ENCODE results near the gene TEX2.

Gene TEX2

DNA sequence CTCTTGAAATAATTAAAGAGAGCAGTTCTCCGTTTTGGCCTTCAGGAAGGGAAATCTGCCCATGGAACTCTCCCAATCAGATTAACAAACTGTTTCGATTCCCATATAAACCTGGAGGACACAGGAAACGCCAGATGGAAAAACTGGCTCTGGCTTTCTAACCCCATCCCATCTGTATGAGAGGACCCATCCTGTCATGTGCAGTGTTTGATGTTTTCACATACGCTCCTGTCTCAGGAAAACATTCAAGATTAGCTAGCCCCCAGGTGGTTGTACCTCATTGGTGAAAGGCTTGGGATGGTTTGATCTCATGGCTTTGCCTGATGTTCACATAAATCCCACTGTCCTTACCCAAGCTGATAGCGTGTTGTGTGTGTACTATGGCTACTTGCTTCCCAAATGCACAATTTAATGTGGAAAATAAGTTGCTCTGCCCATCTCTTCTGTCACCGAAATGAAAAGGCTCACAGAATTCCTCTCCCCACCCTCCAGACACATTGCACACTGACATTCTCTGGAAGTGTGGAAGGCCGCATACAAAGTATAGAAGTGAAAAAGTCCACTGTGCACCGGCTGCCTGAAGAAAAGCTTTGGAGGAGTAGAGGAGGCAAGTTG, 114.9 kb downstream of the TEX2 start:
- no peak for DNase-seq (ENCODE audit: extremely low read depth in 1 of 2, low read depth in 1 of 2)

GRCh38 chr17:64147110-64148016, 115.7 kb downstream of the TEX2 start:
- no peak for DNase-seq (ENCODE audit: extremely low read depth in 1 of 2, low read depth in 1 of 2)

DNA sequence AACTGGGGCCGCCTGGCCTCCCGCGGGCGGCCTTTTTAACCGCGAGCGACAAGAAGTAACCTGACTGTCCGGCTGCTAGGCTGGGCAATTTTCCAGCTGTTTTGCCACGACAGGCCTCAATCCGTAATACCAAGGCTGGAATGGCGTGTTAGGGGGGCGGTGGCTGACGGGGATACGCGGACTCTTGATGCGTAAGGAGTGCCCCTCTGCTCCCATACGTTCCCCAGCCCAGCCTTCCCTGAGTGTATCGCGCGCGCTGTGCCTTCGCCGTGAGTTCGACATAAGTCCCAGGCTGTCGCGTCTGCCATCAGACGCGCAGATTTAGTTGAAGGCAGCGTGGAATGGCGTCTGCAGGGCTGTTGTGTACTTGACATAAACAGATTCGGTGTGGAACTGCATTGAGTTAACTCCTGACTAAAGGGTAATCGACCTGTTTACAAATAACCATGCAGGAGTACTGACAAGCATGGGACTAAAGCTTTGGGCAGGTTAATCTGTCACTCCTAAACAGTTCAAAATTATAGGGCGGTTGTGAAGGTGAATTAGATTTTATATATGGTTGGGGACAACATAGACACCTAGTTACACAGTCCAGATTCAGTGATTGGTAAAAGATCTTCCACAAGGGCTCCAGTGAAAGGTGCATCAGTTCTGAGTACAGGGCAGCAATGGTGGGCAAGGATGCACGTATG, 116.5 kb downstream of the TEX2 start:
- peak in 1 of 2 donors; percentile 22 for DNase-seq (ENCODE audit: extremely low read depth in 1 of 2, low read depth in 1 of 2)

- DNase-seq (ENCODE audit: extremely low read depth in 1 of 2, low read depth in 1 of 2) = peak; percentile 78 to 96
Observed at GRCh38 chr17:64145751-64146417, 117.2 kb downstream of the TEX2 start.

GRCh38 chr17:64145375-64145750, 117.7 kb downstream of the TEX2 start:
- DNase-seq (ENCODE audit: extremely low read depth in 1 of 2, low read depth in 1 of 2) = no peak

DNA sequence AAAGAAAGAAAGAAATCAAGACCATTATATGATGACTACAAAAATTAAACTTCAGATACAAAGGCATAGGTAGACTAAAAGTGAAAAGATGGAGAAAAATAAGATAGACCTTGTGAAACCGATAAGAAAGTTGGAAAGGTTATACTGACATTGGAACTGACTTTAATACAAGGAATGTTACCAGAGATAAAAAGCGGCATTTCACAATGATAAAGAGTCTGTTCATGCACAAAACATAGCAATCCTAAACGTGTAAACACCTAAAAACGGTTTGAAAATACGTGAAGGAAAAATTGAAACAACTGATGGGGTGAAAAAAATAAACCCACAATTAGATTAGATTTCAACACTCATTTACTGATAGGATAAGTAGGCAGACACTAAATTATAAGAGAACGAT, 123.5 kb downstream of the TEX2 start:
- DNase-seq (ENCODE audit: extremely low read depth in 1 of 2, low read depth in 1 of 2) = no peak

DNA sequence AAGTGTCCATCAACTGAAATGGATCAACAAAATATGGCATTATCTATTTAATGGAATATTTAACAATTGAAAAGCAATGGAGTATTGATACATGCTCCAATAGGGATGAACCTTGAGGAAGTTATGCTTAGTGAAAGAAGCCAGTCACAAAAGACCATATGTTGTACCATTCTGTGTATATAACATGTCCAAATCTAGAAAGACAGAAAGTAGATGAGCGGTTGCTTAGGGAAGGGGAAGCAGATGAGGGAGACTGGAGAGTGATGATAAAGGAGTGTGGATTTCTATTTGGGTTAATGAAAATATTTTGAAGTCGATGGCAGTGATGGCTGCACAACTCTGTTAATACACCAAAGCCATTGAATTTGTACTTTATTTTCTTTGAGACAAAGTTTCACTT, 124.6 kb downstream of the TEX2 start:
- DNase-seq (ENCODE audit: extremely low read depth in 1 of 2, low read depth in 1 of 2) = no peak

- no peak for DNase-seq (ENCODE audit: extremely low read depth in 1 of 2, low read depth in 1 of 2)
Observed at GRCh38 chr17:64135000-64135399, 128.1 kb downstream of the TEX2 start.

GRCh38 chr17:64134216-64134970, 128.7 kb downstream of the TEX2 start:
- DNase-seq (ENCODE audit: extremely low read depth in 1 of 2, low read depth in 1 of 2) = no peak

GRCh38 chr17:64133546-64134215, 129.4 kb downstream of the TEX2 start:
- no peak for DNase-seq (ENCODE audit: extremely low read depth in 1 of 2, low read depth in 1 of 2)

DNA sequence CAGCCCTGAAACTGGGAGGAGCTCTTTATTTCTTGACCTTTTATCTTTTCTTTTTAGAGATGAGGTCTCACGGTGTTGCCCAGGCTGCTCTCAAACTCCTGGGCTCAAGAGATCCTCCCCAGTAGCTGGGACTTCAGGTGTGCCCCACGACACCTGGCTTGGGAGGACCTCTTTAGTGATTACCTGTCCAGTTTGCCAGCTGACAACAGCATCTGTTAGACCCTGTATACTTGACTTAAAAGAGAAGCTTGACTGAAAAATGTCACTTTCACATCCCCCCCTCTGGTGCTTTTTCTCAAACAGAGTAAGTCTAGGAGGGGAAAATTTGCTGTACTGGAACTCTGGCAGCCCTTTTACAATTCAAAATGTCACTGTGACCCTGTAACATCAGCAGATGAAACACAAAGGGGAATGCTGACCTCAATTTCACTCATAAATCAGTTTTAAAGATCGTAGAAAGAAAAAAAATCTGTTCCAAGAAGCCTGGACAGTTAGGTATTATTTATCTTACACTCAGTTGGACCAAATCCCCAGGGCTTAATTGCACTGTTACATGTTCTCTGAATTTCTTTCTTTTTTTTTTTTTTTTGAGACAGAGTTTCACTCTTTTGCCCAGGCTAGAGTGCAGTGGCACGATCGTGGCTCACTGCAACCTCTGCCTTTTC, 131.3 kb downstream of the TEX2 start:
- no peak for DNase-seq (ENCODE audit: extremely low read depth in 1 of 2, low read depth in 1 of 2)

GRCh38 chr17:64130559-64131001, 132.5 kb downstream of the TEX2 start:
- peak in 1 of 2 donors; percentile 52 for DNase-seq (ENCODE audit: extremely low read depth in 1 of 2, low read depth in 1 of 2)

- DNase-seq (ENCODE audit: extremely low read depth in 1 of 2, low read depth in 1 of 2) = peak; percentile 76
Observed at GRCh38 chr17:64129765-64130558, 133.1 kb downstream of the TEX2 start, which contains the start of gene ERN1. Gene ERN1 (minus strand): TSS chr17:64130144. CDS start chr17:64130029, 115 bp downstream.

- no peak for DNase-seq (ENCODE audit: extremely low read depth in 1 of 2, low read depth in 1 of 2)
Observed at GRCh38 chr17:64129515-64129764, 133.6 kb downstream of the TEX2 start.

GRCh38 chr17:64128787-64129514, 134.1 kb downstream of the TEX2 start:
- no peak for DNase-seq (ENCODE audit: extremely low read depth in 1 of 2, low read depth in 1 of 2)

DNA sequence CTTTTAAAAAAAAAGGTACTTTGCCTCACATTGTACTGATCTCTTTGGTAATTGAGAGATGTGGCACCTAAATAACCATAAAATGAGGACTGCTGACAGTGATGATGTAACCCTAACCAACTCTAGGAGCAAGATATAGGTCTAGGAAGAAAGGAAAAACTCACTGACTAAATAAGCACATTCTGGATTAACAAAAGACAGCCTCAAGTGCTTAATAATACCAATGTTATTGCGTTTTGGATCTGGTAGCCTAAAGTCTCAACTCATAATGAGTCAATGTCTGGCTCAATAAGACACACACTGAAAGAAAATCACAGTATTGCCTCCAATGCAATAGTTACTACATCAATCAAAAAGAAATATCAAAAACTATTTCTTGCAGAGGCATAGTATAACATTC, 136.1 kb downstream of the TEX2 start:
- DNase-seq (ENCODE audit: extremely low read depth in 1 of 2, low read depth in 1 of 2) = no peak

DNA sequence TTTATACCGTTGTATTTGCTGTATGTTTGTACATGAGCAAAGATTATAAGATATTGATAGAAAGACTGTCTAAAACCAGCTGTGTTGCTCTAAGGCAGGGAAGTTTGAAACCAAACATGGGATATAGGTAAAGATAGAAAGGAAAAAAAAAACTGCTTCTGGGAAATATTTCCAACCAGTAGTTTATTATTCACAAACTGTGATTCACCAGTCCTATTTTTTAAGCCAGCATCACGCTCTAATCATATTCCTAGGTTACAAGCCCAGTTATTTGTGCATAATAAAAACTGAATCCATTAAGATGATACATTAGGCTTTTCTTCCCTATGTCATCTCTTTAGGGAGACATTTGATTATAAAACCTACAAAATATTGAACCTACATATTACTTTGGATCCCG, 137.1 kb downstream of the TEX2 start:
- DNase-seq (ENCODE audit: extremely low read depth in 1 of 2, low read depth in 1 of 2) = no peak

DNA sequence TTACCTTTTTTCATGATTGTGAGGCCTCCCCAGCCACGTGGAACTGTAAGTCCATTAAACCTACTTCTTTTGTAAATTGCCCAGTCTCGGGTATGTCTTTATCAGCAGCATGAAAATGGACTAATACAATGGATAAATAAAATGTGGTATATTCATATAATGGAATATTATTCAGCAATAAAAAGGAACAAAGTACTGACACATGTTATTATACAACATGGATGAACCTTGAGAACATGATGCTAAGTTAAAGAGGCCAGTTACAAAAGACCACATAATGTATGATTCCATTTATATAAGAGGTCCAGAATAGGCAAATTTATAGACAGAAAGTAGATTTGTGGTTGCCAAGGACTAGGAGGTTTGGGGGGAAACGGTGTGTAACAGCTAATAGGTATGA, 138.5 kb downstream of the TEX2 start:
- no peak for DNase-seq (ENCODE audit: extremely low read depth in 1 of 2, low read depth in 1 of 2)

Data from stimulated activated CD8-positive, alpha-beta memory T cell treated with anti-CD3 and anti-CD28 coated beads, Interleukin-7, amount 100 ng/mL, for 48 hours (primary cell).